Colonic mucosa (tissue), 4 donors: Measurements from ENCODE around the gene AKAP8L. TPM values are rescaled to one million over a fixed set of nuclear protein-coding genes. Genes with fewer than 3 reads are reported as not detected.

ENCODE experiments used
- DNase-seq: peaks from one replicate; pipeline ENCODE4 v3.0.0-alpha.2; 2020
- H3K27ac ChIP-seq: fragments of 200-600 bp; one replicate; pipeline ENCODE4 v1.8.0; 2021
- H3K27me3 ChIP-seq: fragments of 200-600 bp; one replicate; pipeline ENCODE4 v1.8.0; 2021
- H3K36me3 ChIP-seq: fragments of 200-600 bp; one replicate; pipeline ENCODE4 v1.8.0; 2021
- H3K4me1 ChIP-seq: fragments of 200-600 bp; one replicate; pipeline ENCODE4 v1.8.0; 2021; ENCODE audit warnings: mild to moderate bottlenecking
- H3K4me3 ChIP-seq: fragments of 200-600 bp; one replicate; pipeline ENCODE4 v1.8.0; 2021
- H3K9ac ChIP-seq, 2 donors: one replicate each; pipeline ENCODE4 v1.7.0; 2013; ENCODE audit warnings: control low read depth in 2 of 2, low read depth in 2 of 2, low read length in 2 of 2
- H3K9me3 ChIP-seq: fragments of 200-600 bp; one replicate; pipeline ENCODE4 v1.8.0; 2021
- CTCF ChIP-seq: fragments of 200-600 bp; IDR thresholded peaks from one replicate; pipeline ENCODE4 v1.8.0; 2022; ENCODE audit warnings: antibody characterized with exemption, mild to moderate bottlenecking
- intact Hi-C: fragments of 100-400 bp; cut with DNase I; formaldehyde crosslinking; loops from one replicate; pipeline ENCODE4 v1.14.1; 2022
- total RNA-seq, 2 donors: library from RNA; stranded (reverse); fragmentation: NEBNext Ultra II Directional in 1 of 2; extraction: Animal tissue kit (Norgen Biotek cat#: 25700) in 1 of 2; gene quantifications; one replicate each; pipeline ENCODE4 v1.2.1, GENCODE V29; 2021
- donor health status: healthy.
- donor health status: DM: no; HTN: no; CAD: no.
- donor health status: DM: no; HTN: no; CAD: no.

The AKAP8L gene
- total RNA-seq, 2 donors from 2014 or later = 63.5 to 70.2 TPM

GRCh38 chr19:15381864-15382263 is 36.9 kb downstream of the AKAP8L start:
- H3K9ac ChIP-seq = no peak overlapping the region
- no peaks in the 10 kb centered on the region for H3K4me1 ChIP-seq
- H3K4me3 ChIP-seq = no peak overlapping the region
- intact Hi-C loops = no loop called here
- no peaks in the 10 kb centered on the region for H3K27me3 ChIP-seq
- no peaks in the 10 kb centered on the region for H3K9me3 ChIP-seq
- H3K36me3 ChIP-seq = no peaks in the 10 kb centered on the region
- no peak for TF ChIP-seq CTCF
- H3K27ac ChIP-seq = no peak overlapping the region
- no peak for DNase-seq

DNA sequence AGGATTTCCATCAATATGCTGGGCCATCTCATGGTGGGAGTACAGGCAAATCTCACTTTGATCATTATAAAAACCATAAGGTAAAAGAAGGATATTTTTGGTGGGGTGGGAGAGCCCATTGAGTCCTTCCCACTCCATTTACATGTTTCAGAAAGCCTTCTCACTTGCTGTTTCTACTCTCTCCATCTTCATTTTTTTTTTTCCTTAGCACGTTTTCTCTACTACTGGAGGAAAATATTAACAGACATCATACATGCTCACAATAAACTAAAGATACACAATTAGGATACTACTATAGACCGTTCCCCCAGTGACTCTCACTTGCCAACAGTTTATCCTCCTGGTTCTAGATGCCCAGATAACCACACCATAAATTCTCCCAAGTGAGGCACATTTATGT is 37.4 kb downstream of the AKAP8L start:
- TF ChIP-seq CTCF = no peak
- Histone ChIP-seq H3K9ac (no peak overlapping the region), H3K4me1 (no peaks in the 10 kb centered on the region), H3K27ac (no peak overlapping the region), H3K36me3 (no peaks in the 10 kb centered on the region), H3K27me3 (no peaks in the 10 kb centered on the region), H3K4me3 (no peak overlapping the region), H3K9me3 (no peaks in the 10 kb centered on the region)
- intact Hi-C loops = no loop called here
- DNase-seq = no peak

GRCh38 chr19:15379999-15380647 is 38.7 kb downstream of the AKAP8L start:
- H3K9ac ChIP-seq = peak overlapping the region; percentile 76 to 93

GRCh38 chr19:15379083-15379998 is 39.4 kb downstream of the AKAP8L start, which contains the start of gene AKAP8:
TSS of gene AKAP8 (minus strand) at chr19:15379787. CDS start at chr19:15379731, 56 bp downstream.
- peak; percentile 97 for DNase-seq
- peak within 1 kb of the TSS; percentile 96 to 100 for H3K9ac ChIP-seq
- H3K9me3 ChIP-seq = no peaks in the 10 kb centered on the region
- peak within 1 kb of the TSS; percentile 94 for H3K4me3 ChIP-seq
- H3K27ac ChIP-seq = peak within 1 kb of the TSS; percentile 92
- no peaks in the 10 kb centered on the region for H3K36me3 ChIP-seq
- intact Hi-C loops = loop anchor here (10.0 kb wide), 1 partner anchor 115 kb away; no protein-coding TSS in a partner anchor
- no peaks in the 10 kb centered on the region for H3K4me1 ChIP-seq
- no peak for TF ChIP-seq CTCF
- no peaks in the 10 kb centered on the region for H3K27me3 ChIP-seq

More at GRCh38 chr19:15379999-15380647, 38.7 kb downstream of the AKAP8L start:
- no peak for TF ChIP-seq CTCF
- no peaks in the 10 kb centered on the region for H3K9me3 ChIP-seq
- peak; percentile 69 for DNase-seq
- no peaks in the 10 kb centered on the region for H3K36me3 ChIP-seq
- peak overlapping the region; percentile 92 for H3K27ac ChIP-seq
- no peaks in the 10 kb centered on the region for H3K4me1 ChIP-seq
- intact Hi-C loops = loop anchor here (10.0 kb wide), 1 partner anchor 115 kb away; no protein-coding TSS in a partner anchor
- H3K4me3 ChIP-seq = peak overlapping the region; percentile 94
- no peaks in the 10 kb centered on the region for H3K27me3 ChIP-seq

GRCh38 chr19:15378534-15379082 is 40.2 kb downstream of the AKAP8L start:
- Histone ChIP-seq H3K4me1 (no peaks in the 10 kb centered on the region), H3K9ac (peak overlapping the region; percentile 96 to 100), H3K4me3 (peak overlapping the region; percentile 94), H3K27ac (peak overlapping the region; percentile 92), H3K9me3 (no peaks in the 10 kb centered on the region), H3K36me3 (no peaks in the 10 kb centered on the region), H3K27me3 (no peaks in the 10 kb centered on the region)
- intact Hi-C loops = loop anchor here (10.0 kb wide), 1 partner anchor 114 kb away; no protein-coding TSS in a partner anchor
- no peak for TF ChIP-seq CTCF
- DNase-seq = peak; percentile 57
